HG03196 (cell line): Measurements from ENCODE around the gene TMEM107.

Experiments used
- ATAC-seq: cut with Tn5 transposase; IDR thresholded peaks from one replicate; pipeline ENCODE4 v1.9.1; 2021; ENCODE audit not compliant: unreplicated experiment

Gene TMEM107

DNA sequence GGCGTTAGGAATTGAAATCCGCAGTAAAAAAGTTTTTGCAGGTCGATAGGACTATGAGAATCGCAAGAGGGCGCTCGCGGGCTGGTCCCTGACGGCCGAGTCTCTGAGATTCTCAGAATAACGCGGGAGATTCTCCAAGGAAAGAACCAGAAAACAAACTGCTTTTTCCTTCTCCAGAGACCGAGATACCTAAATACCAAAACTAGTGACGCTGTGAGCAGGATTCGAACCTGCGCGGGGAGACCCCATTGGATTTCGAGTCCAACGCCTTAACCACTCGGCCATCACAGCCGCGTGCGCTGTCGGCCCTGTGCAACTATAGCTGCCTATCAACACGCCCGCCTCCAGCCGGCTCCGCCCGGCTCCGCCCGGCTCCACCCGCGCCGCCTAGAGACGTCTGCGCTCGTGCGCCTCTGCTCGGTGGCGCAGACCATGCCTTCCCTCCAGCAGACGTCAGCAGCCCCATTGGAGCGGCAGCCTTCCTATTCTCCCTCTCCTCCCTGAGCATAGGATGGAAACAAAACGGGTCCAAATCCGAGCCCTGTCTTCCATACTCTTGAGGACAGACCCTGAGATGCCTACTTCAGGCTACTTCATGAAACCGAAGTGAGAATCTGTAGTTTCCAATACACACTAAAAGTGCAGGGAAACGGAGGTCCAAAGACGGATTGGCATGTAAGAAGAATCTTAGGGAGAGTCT, 37.4 kb downstream of the TMEM107 start:
- ATAC-seq = peak; percentile 76

DNA sequence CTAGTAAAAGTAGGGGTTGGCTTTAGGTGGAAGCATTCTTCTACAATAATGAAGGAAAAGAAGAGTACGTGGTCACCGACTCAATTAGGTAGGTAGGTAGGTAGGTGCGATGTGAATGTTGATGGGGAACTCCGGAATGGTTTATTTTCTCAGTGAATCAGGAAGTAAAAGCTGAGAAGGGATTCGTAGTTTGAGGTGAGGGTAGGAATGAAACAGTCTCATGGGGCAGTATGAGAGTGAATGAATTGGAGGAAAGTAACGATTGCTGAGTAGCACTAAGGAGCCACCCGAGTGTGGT, 37.9 kb downstream of the TMEM107 start:
- no peak for ATAC-seq

DNA sequence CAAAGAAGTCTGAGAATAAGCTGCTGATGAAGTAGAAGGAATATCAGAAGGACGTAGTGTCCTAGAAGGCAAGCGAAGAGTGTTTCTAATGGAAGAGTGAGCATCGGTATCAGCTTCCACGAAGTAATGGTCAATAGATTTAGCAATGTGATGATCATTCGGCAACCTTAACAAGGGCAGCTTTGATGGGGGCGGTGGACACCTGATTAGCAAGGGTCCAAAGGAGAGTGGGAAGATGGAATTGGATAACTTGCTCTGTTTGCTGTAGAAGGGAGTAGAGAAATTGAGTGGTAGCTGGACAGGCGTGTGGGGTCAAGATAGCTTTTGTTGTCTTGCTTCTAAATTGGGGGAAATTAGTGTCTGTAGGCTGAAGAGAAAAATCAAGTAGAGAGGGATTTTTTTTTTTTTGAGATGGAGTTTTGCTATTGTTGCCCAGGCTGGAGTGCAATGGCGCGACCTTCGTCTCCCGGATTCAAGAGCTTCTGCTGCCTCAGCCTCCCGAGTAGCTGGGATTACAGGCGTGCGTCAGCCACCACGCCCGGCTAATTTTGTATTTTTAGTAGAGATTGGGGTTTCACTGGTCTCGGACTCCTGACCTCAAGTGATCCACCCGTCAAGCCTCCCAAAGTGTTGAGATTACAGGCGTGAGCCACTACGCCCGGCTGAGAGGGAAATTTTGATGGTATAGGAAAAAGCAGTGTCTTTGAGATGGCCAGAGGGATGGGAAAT, 38.4 kb downstream of the TMEM107 start:
- no peak for ATAC-seq

DNA sequence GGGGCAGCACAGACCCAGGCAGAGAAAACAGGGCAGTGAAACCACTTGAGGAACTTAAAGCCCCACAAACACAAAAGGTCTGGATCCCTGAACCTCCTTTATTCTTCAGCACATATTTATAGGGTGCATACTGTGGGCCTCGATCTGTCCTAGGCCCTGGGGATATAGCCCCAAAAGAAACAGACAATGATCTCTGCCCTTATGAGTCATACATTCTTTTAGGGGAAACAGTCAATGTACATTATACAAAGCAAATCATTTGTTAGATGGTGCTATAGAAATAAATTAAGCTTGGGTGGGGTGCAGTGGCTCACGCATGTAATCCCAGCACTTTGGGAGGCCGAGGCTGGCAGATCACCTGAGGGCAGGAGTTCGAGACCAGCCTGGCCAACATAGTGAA, 42.2 kb downstream of the TMEM107 start:
- no peak for ATAC-seq

DNA sequence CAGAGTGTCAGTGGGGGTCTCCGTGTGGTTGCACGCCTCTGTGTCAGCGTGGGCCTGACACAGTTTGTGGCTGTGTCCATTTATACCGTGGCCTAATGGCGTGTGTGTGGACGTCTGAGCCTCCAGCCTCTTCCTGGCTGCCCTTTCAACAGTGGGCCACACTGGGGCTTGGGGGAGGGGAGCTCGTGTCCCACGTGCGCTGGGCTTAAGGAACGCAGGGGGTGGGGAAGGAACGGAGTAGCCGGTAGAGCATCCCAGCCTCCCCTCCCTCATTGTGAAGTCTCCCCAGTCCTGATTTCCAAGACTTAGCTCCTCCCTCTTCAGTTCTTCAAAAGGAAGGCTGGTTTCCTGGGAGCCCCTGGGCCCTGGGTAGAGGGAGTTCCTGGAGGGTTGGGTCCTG, 42.8 kb downstream of the TMEM107 start:
- no peak for ATAC-seq

DNA sequence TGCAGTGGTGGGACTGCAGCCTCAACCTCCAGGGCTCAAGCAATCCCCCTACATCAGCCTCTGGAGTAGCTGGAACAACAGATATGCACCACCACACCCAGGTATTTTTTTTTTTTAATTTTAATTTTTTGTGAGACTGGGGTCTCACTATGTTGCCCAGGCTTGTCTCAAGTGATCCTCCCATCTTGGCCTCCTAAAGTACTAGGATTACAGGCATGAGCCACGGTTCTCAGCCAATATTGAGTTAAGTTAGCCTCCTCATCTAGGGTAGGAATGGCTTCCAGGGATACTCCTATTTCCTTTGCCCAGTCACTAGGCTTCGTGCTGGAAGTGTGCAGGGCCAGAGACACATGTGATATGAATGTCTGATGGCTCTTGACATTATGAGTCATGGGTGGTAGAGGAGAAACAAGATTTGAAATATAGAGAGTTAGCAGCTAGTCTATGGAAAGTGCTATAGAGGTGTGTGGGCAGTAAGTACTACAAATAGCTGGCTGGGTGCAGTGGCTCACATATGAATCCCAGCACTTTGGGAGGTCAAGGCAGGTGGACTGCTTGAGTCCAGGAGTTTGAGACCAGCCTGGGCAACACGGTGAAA, 44.2 kb downstream of the TMEM107 start:
- no peak for ATAC-seq

DNA sequence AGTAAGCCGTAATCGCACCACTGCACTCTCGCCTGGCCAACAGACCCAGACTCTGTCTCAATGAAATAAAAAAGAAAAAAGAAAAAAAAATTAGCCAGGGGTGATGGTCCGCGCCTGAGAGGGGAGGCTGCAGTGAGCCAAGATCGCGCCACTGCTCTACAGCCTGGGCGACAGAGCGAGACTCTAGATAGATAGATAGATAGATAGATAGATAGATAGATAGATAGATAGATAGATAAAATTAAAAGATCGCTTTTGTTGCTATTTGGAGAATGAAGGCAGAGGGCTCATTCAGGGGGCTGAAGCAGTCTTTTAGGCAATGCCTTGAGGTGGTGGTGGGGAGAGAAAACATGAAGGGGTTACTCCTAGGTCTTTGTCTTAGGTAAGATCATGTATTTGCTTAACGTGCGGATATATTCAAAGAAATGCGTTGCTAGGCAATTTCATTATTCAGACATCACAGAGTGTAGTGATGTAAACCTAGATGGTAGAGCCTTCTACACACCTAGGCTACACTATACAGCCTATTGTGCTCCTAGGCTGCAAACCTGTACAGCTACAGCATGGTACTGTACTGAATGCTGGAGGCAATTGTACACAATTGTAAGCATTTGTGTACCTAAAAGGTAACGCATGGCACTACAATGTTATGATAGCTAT, 47.9 kb downstream of the TMEM107 start:
- ATAC-seq = no peak

DNA sequence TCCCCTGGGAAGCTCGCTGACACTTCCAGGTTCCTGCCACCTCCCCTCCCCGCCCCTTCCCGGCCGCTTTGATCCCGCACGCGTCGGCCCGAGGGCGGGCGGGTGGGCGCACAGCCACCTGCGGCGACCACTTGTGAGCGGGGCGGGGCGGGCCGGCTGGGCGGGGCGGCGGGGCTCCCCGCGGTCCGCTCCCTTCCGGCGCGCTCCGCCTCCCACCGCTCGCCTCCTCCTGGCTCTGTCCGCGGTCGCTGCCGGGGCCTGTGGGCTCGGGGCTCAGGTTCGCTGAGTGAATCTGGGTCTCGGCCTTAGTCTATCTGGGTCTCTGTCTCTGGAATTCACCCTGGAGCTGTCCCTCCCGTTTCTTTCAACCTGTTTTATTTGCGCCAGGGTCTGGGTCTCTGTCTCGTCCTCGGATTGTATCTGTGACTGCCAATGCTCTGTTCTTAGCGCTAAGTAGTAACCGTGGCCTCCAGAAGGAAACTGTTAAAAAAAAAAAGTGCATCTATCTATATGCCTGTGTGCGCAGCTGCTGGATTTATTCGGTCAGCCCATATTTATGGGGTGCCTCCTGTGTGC, 49.6 kb downstream of the TMEM107 start:
- no peak for ATAC-seq

DNA sequence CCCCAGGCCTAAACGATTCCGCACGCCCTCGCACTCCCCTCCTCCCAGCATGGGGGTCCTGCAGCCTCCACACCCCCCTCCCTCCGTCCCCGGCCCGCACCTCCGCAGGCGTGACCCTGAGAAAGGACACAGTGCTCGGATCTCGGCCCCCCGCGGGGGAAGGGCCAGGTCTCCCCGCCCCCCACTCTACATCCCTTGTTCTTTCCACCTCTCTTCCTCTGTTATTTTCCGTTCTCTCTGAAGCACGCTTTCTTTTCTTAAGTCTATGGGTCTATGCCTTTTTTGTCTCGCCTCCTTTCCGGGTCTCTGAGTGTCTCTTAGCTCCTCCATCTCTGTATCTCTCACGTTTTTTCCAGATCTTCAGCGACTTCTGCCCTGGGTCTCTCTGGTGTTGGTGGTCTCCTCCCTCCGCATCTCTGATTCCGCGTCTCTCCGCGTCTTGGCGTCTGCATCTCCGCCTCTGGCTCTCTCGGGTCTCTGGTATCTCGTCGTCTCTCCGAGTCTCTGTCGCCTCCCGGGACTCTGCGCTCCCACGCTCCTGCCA, 50.2 kb downstream of the TMEM107 start:
- ATAC-seq = no peak

DNA sequence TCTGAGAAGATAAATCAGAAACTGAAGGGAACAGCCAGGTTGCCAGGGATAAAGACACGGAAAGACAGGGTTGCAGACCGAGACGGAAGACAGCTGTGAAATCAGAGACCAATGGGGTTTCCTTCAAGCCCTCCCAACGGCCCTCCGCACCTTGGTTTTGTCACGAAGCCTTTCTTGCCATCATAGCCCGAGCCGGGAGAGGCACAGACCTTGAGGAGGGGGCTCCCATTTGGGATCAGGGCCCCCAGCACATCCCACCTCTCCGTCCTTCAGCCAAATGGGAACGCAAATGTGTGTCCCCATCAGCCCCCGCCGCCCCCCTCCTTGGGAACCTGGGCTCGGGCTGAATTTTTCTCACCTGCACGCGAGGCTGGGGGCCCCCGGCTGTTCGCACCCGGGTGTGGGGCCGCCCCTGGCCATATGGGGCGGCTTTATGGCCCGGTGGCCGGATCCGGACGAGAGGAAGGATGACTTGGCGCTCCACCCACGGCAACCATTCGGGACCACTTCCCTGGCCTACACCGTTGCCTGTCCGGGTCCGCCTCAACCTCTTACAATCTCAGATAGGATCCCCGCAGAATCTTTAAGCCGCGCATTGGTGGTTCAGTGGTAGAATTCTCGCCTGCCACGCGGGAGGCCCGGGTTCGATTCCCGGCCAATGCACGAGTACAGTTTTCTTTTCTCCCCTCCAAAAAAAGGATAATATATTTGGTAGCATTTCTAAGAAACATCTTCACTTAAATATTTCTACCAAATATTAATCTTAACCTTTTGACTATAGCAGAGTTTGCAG, 50.8 kb downstream of the TMEM107 start:
- ATAC-seq = no peak

DNA sequence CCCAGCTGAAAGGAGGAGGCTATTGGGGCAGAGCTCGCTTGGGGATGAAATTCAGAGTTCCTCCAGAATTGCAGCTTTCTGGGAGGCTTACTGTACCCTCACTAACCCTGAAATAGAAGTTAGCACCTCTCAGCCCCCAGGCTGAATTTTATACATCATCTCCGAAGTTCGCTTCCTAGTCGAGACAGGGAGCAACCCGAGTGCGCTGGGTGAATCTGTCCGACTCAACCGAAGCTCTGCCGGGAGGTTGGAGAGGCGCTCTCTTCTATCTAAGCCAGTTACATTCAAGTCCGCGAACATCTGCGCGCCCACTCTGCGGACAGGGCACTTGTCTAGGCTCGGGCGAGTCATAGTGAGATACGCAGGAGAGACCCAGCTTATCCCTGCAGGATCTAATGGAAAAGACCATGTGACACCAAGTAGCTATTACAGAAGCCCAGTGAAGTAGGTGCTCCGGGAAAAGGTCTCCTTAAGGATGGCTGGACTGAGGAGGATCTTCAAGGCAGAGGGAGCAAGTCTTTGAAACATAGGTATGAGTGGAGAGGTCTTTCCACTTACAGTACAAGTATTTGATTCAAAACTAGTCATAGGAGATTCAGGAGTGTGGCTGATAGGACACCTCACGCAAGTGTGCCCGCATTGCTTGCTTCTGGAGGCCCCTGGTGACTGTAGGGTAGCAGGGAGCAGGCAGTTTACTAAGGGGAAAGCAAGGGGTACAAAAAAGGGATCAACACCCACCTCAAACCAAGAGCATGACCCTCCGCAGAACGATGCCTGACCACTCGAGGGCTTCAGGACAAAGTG, 51.6 kb downstream of the TMEM107 start:
- ATAC-seq = no peak

DNA sequence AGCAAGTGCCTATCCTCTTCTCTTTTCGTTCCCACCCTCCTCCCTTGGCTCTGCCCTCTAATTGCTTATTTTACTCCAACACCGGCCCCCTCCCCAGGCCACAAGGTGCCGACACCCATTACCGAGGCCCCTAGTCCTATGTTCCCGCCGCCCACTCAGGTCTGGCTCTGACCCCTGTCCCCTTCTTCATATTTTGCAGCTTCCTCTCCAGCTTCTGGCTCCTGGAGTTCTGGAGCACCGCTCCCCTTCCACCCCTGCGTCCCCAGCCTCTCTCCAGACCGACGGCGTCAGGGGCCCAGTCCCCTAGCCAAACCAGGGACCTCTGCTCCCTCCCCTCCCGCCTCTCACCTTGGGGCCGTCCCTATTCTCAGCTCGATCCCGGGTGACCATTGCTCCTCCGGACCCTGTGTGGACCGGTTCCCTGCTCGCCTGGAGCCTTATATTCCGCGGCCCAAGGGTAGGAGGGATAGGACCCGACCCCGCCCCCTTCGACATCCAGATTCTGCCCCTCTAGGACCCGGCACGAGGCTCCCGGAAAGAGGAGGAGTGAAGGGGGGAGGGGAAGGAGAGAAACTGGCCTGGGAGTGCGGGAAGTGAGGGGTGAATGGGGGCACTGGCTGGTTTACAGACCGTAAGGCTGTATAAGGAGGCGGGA, 52.4 kb downstream of the TMEM107 start, which contains the start of gene HES7:
Gene HES7, minus strand, starts transcription at position 412 of the 655 bp plus-strand sequence. Its CDS starts 22 bp downstream, at position 390.
- ATAC-seq = no peak

DNA sequence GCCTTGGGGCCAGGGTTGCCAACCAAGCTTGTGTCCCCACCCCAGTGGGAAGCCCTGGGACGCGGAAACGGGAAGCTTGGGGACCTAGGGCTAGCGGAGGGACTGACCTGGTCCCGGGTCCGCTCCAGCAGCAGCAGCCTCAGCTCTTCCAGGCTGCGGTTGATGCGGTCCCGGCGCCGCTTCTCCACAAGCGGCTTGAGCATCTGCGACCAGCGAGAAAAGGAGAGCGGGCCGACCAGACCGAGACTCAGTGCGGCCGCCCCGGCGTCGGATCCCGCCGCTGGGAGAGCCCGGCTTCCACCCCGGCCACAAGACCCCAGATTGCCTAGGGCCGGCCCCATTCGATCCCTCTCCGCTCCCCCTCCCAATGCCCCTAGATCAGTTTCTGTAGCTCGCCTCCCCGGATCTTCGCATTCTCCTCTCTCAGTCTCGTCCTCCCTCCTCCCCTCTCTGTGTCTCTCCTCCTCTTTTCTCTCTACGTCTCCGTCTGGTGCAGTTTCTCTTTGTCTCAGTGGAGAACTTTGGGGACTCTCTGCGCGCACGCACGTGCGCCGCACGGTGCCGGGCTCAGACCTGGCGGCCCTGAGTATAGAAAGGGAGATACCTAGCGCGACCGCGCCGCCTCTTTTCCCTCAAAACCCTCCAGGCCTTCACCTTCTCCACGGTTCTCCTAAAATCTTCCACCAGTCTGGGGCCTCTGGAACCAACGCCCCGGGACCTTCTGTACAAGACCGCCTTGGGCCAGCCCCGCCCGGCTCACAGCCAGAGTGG, 53.1 kb downstream of the TMEM107 start:
- ATAC-seq = no peak
